Adrenal gland (tissue), 12 donors: ENCODE data around the gene C16orf87. TPM values are rescaled to one million over a fixed set of nuclear protein-coding genes. Genes with fewer than 3 reads are reported as not detected.

ENCODE experiments used
- DNase-seq, 7 donors: peaks; one replicate each; pipeline ENCODE4 v3.0.0-alpha.2; 2019 to 2020
- H3K27ac ChIP-seq, 5 donors: fragments of 200-600 bp; sonication (generic) in 4 of 5; 1 replicate in 3 of 5; 2 replicates in 2 of 5; pipeline versions ENCODE4 v1.5.1 to v1.8.0; 2016 to 2020; ENCODE audit warnings: mild to moderate bottlenecking in 1 of 5
- H3K27me3 ChIP-seq: fragments of 200-600 bp; 2 replicates; pipeline ENCODE4 v1.8.0; 2021
- H3K36me3 ChIP-seq, 2 donors: fragments of 200-600 bp; replicated peaks in 1 of 2; 1 replicate in 1 of 2; 2 replicates in 1 of 2; pipeline versions ENCODE4 v1.5.1 to v1.8.0; 2018 to 2022
- H3K4me1 ChIP-seq, 2 donors: fragments of 200-600 bp; replicated peaks in 1 of 2; 1 replicate in 1 of 2; 2 replicates in 1 of 2; pipeline versions ENCODE4 v1.5.1 to v1.8.0; 2018 to 2021
- H3K4me3 ChIP-seq, 4 donors: fragments of 200-600 bp; sonication (generic) in 3 of 4; one replicate each; pipeline ENCODE4 v1.5.1; 2016 to 2018
- H3K9me3 ChIP-seq, 3 donors: fragments of 200-600 bp; sonication (generic) in 1 of 3; replicated peaks in 1 of 3; 1 replicate in 2 of 3; 2 replicates in 1 of 3; pipeline versions ENCODE4 v1.5.1 to v1.8.0; 2016 to 2021
- POLR2A ChIP-seq, 2 donors: fragments of 450-650 bp; IDR thresholded peaks; one replicate each; pipeline ENCODE4 v1.6.1; 2017; ENCODE audit warnings: antibody characterized with exemption in 2 of 2, mild to moderate bottlenecking in 2 of 2, moderate library complexity in 1 of 2
- WGBS, 4 donors: extraction: QIAGEN DNeasy Blood & Tissue Kit in 2 of 4; methylation state at CpG; one replicate each; pipeline versions ENCODE4 v1.1.5 to v1.1.7; 2013 to 2017; 5-methylcytosine and 5-hydroxymethylcytosine counted together
- intact Hi-C, 2 donors: fragments of 100-400 bp; cut with DNase I; formaldehyde crosslinking; loops; one replicate each; pipeline versions ENCODE4 v1.14.1 to v1.15.0; 2022 to 2023
- polyA plus RNA-seq, 3 donors: library from polyadenylated mRNA; stranded (reverse); fragments of 200-250 nt in 2 of 3; fragments of 350-450 nt in 1 of 3; fragmentation: Illumina TruSeq in 1 of 3; extraction: RNeasy Lipid Tissue Mini Kit (QIAGEN cat#74804) in 1 of 3; gene quantifications; one replicate each; pipeline ENCODE4 v1.2.3, GENCODE V29; 2013 to 2014
- total RNA-seq, 9 donors: library from RNA; depleted of rRNA in 4 of 9; stranded (reverse); fragments of >200 nt in 4 of 9; fragments of 120-200 nt in 1 of 9; fragmentation: NEBNext Ultra II Directional in 1 of 9; extraction: Animal tissue kit (Norgen Biotek cat#: 25700) in 1 of 9; gene quantifications; one replicate each; pipeline versions ENCODE4 v1.1.0 to v1.2.4, GENCODE V29; 2013 to 2023
- TF ChIP-seq, protein P1 (sequence below), 6 experiments: fragments of 450-650 bp in 4 of 6; fragments of 200-600 bp in 2 of 6; sonication (generic) in 1 of 6; IDR thresholded peaks; 1 replicate in 5 of 6; 2 replicates in 1 of 6; pipeline versions ENCODE4 v1.5.1 to v1.8.0; 2016 to 2021; ENCODE audit warnings: antibody characterized with exemption in 6 of 6, mild to moderate bottlenecking in 2 of 6, moderate library complexity in 1 of 6
- donor health status: healthy with polysubstance abuse.
- donor health status: Bipolar disorder and iron deficiency.
- donor health status: DM: yes; HTN: yes; CAD: no.
- donor health status: DM: no; HTN: no; CAD: no.
- donor health status: DM: no; HTN: no; CAD: no.
- donor health status: DM: yes; HTN: yes; CAD: no.

The C16orf87 gene
- total and polyA plus RNA-seq, 12 donors, result 2.3 to 26.0 (median 7.8) TPM

DNA sequence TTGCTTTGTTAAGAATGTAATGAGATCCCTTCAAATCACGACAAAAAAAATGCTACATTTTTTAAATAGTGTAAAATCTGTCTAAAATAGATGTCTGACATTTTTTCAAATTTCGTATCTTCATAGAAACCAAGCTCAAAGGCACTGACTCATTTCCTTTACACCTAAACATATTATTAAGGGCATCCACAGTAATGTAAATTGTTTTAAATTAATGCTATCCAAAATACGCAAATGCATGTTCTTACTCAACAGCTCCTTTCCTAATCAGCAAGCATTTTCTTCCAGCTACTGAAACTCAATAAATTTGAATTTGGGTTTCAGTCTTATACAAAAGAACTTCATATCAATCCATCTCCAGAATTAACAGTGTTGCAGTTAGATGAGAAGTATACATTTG, 4.3 kb downstream of the C16orf87 start:
- Histone ChIP-seq H3K4me3 (no peak overlapping the region), H3K9me3 (no peaks in the 10 kb centered on the region), H3K27me3 (no peaks in the 10 kb centered on the region), H3K27ac (no peak overlapping the region), H3K36me3 (no peaks in the 10 kb centered on the region), H3K4me1 (peaks cover 3 to 24% of the 10 kb centered on the region in 2 donors)
- intact Hi-C loops, result no loop called here
- no peak for TF ChIP-seq POLR2A (IDR thresholded peaks at IDR 0.05)
- TF ChIP-seq, protein P1, sequence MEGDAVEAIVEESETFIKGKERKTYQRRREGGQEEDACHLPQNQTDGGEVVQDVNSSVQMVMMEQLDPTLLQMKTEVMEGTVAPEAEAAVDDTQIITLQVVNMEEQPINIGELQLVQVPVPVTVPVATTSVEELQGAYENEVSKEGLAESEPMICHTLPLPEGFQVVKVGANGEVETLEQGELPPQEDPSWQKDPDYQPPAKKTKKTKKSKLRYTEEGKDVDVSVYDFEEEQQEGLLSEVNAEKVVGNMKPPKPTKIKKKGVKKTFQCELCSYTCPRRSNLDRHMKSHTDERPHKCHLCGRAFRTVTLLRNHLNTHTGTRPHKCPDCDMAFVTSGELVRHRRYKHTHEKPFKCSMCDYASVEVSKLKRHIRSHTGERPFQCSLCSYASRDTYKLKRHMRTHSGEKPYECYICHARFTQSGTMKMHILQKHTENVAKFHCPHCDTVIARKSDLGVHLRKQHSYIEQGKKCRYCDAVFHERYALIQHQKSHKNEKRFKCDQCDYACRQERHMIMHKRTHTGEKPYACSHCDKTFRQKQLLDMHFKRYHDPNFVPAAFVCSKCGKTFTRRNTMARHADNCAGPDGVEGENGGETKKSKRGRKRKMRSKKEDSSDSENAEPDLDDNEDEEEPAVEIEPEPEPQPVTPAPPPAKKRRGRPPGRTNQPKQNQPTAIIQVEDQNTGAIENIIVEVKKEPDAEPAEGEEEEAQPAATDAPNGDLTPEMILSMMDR (IDR thresholded peaks at IDR 0.05), result no peak
- DNase-seq, result no peak
- 76 to 91% (median 87%) methylated on average over 3 of the region's 3 CpGs for WGBS, 4 donors

DNA sequence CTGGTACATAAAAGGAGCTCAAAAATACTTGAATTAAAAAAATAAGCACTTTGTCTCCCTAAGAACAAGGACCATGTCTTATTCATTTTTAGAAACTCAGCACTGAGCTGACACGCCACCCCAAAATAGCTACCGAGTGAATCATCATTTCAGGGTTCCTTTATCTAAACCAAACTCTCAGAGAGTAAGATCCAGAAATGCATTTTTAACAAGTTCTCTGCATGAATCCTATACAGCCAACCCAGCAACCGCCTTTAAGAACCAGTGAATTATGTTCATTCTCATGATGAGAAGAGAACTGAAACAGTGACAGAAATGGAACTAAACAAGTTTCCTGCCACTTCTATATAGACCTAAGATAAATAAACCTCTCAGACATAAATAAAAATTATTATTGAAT, 8.7 kb downstream of the C16orf87 start:
- Histone ChIP-seq H3K4me1 (peaks cover 3 to 21% of the 10 kb centered on the region in 2 donors), H3K9me3 (no peaks in the 10 kb centered on the region), H3K27me3 (no peaks in the 10 kb centered on the region), H3K27ac (peak overlapping the region in 1 of 5 donors; percentile 4), H3K4me3 (no peak overlapping the region), H3K36me3 (no peaks in the 10 kb centered on the region)
- intact Hi-C loops, result no loop called here
- WGBS, 4 donors, result 42 to 49% (median 46%) methylated on average over 3 of the region's 3 CpGs
- TF ChIP-seq, protein P1 (IDR thresholded peaks at IDR 0.05), result no peak
- TF ChIP-seq POLR2A (IDR thresholded peaks at IDR 0.05), result no peak
- DNase-seq, result peak in 1 of 7 donors; percentile 11

DNA sequence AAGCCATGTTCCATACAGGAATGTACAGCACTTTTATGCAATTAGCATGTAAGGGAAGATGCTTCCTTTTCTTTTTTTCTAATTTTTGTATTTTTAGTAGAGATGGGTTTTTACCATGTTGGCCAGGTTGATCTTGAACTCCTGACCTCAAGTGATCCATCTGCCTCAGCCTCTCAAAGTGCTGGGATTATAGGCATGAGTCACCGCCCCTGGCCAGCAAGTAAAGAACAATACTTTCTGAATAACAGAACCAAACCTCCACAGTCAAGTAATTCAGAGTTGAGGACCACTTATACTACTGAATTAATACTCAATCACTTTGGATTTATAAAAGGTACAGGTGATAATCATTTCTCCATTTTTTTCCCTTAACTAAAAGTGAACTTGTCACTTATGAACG, 13.0 kb downstream of the C16orf87 start:
- H3K27me3 ChIP-seq, result no peaks in the 10 kb centered on the region
- 36 to 55% (median 43%) methylated on average over 2 of the region's 2 CpGs for WGBS, 4 donors
- TF ChIP-seq, protein P1 (IDR thresholded peaks at IDR 0.05), result no peak
- no peak for TF ChIP-seq POLR2A (IDR thresholded peaks at IDR 0.05)
- intact Hi-C loops, result no loop called here
- peak in 5 of 7 donors; percentile 27 to 63 (median 51) for DNase-seq
- H3K4me1 ChIP-seq, result peaks cover 3 to 20% of the 10 kb centered on the region in 2 donors
- H3K36me3 ChIP-seq, result no peaks in the 10 kb centered on the region
- no peak overlapping the region for H3K4me3 ChIP-seq
- no peak overlapping the region for H3K27ac ChIP-seq
- no peaks in the 10 kb centered on the region for H3K9me3 ChIP-seq

DNA sequence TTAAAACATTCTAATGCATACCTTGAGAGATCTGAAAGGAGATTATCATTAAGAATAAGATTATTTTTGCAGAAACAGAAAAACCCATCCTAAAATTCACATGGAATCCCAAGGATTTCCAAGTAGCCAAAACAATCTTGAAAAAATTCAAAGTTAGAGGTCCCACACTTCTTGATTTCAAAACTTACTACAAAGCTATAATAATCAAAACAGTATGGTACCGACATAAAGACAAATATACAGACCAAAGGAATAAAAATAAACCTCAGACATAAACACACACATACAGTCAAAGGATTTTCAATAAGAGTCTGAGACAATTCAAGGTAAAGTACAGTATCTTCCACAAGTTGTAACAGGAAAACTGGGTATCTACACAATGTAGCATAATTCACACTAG, 16.2 kb downstream of the C16orf87 start:
- intact Hi-C loops, result no loop called here
- no peak overlapping the region for H3K27ac ChIP-seq
- H3K4me3 ChIP-seq, result no peak overlapping the region
- no peaks in the 10 kb centered on the region for H3K9me3 ChIP-seq
- H3K36me3 ChIP-seq, result no peaks in the 10 kb centered on the region
- TF ChIP-seq, protein P1 (IDR thresholded peaks at IDR 0.05), result no peak
- TF ChIP-seq POLR2A (IDR thresholded peaks at IDR 0.05), result no peak
- DNase-seq, result no peak
- WGBS, 4 donors, result 95 to 100% (median 98%) methylated on average over 1 of the region's 1 CpG
- H3K4me1 ChIP-seq, result peaks cover 7 to 19% of the 10 kb centered on the region in 2 donors
- no peaks in the 10 kb centered on the region for H3K27me3 ChIP-seq
